Fibroblast of villous mesenchyme (primary cell): ENCODE data around the gene SMYD1. TPM values are rescaled to one million over a fixed set of nuclear protein-coding genes. Genes with fewer than 3 reads are reported as not detected.
A peak's percentile ranks its signal among the peaks of the same experiment; 100 is the strongest.

Experiments
- DNase-seq: peaks from one replicate; pipeline ENCODE4 v3.0.0-alpha.2; 2010; ENCODE audit warnings: low read depth
- H3K4me3 ChIP-seq: 2 replicates; pipeline ENCODE4 v1.5.1; 2011; ENCODE audit warnings: low read depth, mild to moderate bottlenecking, low read length
- CTCF ChIP-seq: IDR thresholded peaks from 2 replicates; pipeline ENCODE4 v1.5.1; 2012; ENCODE audit warnings: low read depth, mild to moderate bottlenecking, low read length; ENCODE audit not compliant: insufficient read depth
- total RNA-seq: library from RNA; depleted of rRNA; stranded (reverse); fragments of >200 nt; gene quantifications from 2 replicates; pipeline ENCODE4 v1.2.3, GENCODE V29; 2012

Gene SMYD1
- total RNA-seq, 1 donor: not detected

GRCh38 chr2:88074854-88075292 lies 7.2 kb downstream of the SMYD1 start:
- TF ChIP-seq CTCF: no peak
- DNase-seq: peak; percentile 68

GRCh38 chr2:88077080-88077479 lies 9.5 kb downstream of the SMYD1 start:
- DNase-seq: no peak
- H3K4me3 ChIP-seq: no peak overlapping the region
- no peak for TF ChIP-seq CTCF

More at GRCh38 chr2:88074854-88075292, 7.2 kb downstream of the SMYD1 start:
- H3K4me3 ChIP-seq: no peak overlapping the region

GRCh38 chr2:88078643-88079172 lies 11.1 kb downstream of the SMYD1 start:
- no peak for DNase-seq
- no peak overlapping the region for H3K4me3 ChIP-seq
- no peak for TF ChIP-seq CTCF

- no peak overlapping the region for H3K4me3 ChIP-seq
- no peak for DNase-seq
- no peak for TF ChIP-seq CTCF
Observed at GRCh38 chr2:88080545-88080944, 12.9 kb downstream of the SMYD1 start.

- no peak for TF ChIP-seq CTCF
- no peak for DNase-seq
Observed at GRCh38 chr2:88081924-88082608, 14.4 kb downstream of the SMYD1 start.

GRCh38 chr2:88082781-88083180 lies 15.2 kb downstream of the SMYD1 start:
- no peak for TF ChIP-seq CTCF
- no peak for DNase-seq
- H3K4me3 ChIP-seq: no peak overlapping the region

More at GRCh38 chr2:88081924-88082608, 14.4 kb downstream of the SMYD1 start:
- no peak overlapping the region for H3K4me3 ChIP-seq
